Right ventricle myocardium inferior (tissue), 1 donor: ENCODE measurements around the gene SMAGP. TPM values are rescaled to one million over a fixed set of nuclear protein-coding genes. Genes with fewer than 3 reads are reported as not detected.
"Not testable (repeated sequence)": the region's sequence is repeated elsewhere in the genome, so short reads cannot be mapped to it uniquely, and the experiment has no call there.

Experiments
- ATAC-seq: fragments of 200-7000 bp; cut with Tn5 transposase; one replicate; pipeline ENCODE4 v1.9.1; 2020; ENCODE audit warnings: mild to moderate bottlenecking, moderate library complexity
- DNase-seq: peaks from one replicate; pipeline ENCODE4 v3.0.0; 2021; ENCODE audit errors: missing footprints
- intact Hi-C: fragments of 100-400 bp; cut with DNase I; formaldehyde crosslinking; loops from one replicate; pipeline ENCODE4 v1.11.0; 2022
- total RNA-seq: library from RNA; stranded (reverse); fragmentation: NEBNext Ultra II Directional; extraction: Animal tissue kit (Norgen Biotek cat#: 25700); gene quantifications from one replicate; pipeline ENCODE4 v1.2.1, GENCODE V29; 2021
- donor health status: DM: no; HTN: yes; CAD: no; lungs with severe emphysema.

The SMAGP gene
- total RNA-seq, 1 donor from 2014 or later = 3.8 TPM

- intact Hi-C loops = loop anchor here (1.0 kb wide), 1 partner anchor 72 kb away; no protein-coding TSS in a partner anchor
- peak; percentile 40 for ATAC-seq
- DNase-seq = no peak
Measured at GRCh38 chr12:51269174-51270066, 795 bp downstream of the SMAGP start.

GRCh38 chr12:51265024-51265423 is 5.2 kb downstream of the SMAGP start:
- DNase-seq (no peak), ATAC-seq (no peak)
- intact Hi-C loops = no loop called here

GRCh38 chr12:51264297-51264696 is 5.9 kb downstream of the SMAGP start:
- intact Hi-C loops = no loop called here

GRCh38 chr12:51263341-51263740 is 6.9 kb downstream of the SMAGP start:
- ATAC-seq (no peak), DNase-seq (no peak)
- intact Hi-C loops = no loop called here

More at GRCh38 chr12:51264297-51264696, 5.9 kb downstream of the SMAGP start:
- DNase-seq = no peak
- no peak for ATAC-seq

- intact Hi-C loops = no loop called here
- DNase-seq (no peak), ATAC-seq (no peak)
Measured at GRCh38 chr12:51262758-51263177, 7.4 kb downstream of the SMAGP start.

GRCh38 chr12:51259600-51259999 is 10.6 kb downstream of the SMAGP start:
- DNase-seq, ATAC-seq, intact Hi-C loops: not testable (repeated sequence)

GRCh38 chr12:51254536-51254935 is 15.7 kb downstream of the SMAGP start:
- DNase-seq (no peak), ATAC-seq (no peak)
- intact Hi-C loops = no loop called here

- no peak for ATAC-seq
- DNase-seq = no peak
- intact Hi-C loops = no loop called here
Measured at GRCh38 chr12:51253276-51253675, 16.9 kb downstream of the SMAGP start.

- intact Hi-C loops = no loop called here
- DNase-seq (no peak), ATAC-seq (no peak)
Measured at GRCh38 chr12:51247523-51248206, 22.6 kb downstream of the SMAGP start.

GRCh38 chr12:51246254-51246853 is 23.9 kb downstream of the SMAGP start:
- ATAC-seq = peak; percentile 43
- no peak for DNase-seq
- intact Hi-C loops = no loop called here

GRCh38 chr12:51245476-51246253 is 24.6 kb downstream of the SMAGP start:
- ATAC-seq (no peak), DNase-seq (no peak)
- intact Hi-C loops = no loop called here

- no peak for DNase-seq
- ATAC-seq = no peak
- intact Hi-C loops = no loop called here
Measured at GRCh38 chr12:51244269-51244668, 25.9 kb downstream of the SMAGP start.

- intact Hi-C loops = no loop called here
- ATAC-seq (no peak), DNase-seq (no peak)
Measured at GRCh38 chr12:51242876-51243275, 27.3 kb downstream of the SMAGP start.

- peak; percentile 71 for DNase-seq
- no peak for ATAC-seq
- intact Hi-C loops = no loop called here
Measured at GRCh38 chr12:51242120-51242519, 28.1 kb downstream of the SMAGP start.

- intact Hi-C loops = no loop called here
- no peak for ATAC-seq
- DNase-seq = no peak
Measured at GRCh38 chr12:51240971-51241370, 29.2 kb downstream of the SMAGP start.

- DNase-seq (peak; percentile 97), ATAC-seq (peak; percentile 99)
- intact Hi-C loops = loop anchor here (1.0 to 10.0 kb wide), 4 partner anchors 19 to 194 kb away; partner anchors contain the start of genes CSRNP2, LETMD1 and TFCP2
Measured at GRCh38 chr12:51238510-51239334, 31.5 kb downstream of the SMAGP start, which contains the start of gene DAZAP2. Gene DAZAP2, plus strand, starts transcription at chr12:51238826. Its CDS starts 82 bp downstream, at chr12:51238908.

- intact Hi-C loops = loop anchor here (1.0 to 10.0 kb wide), 4 partner anchors 19 to 193 kb away; partner anchors contain the start of genes CSRNP2, LETMD1 and TFCP2
- ATAC-seq (no peak), DNase-seq (no peak)
Measured at GRCh38 chr12:51238037-51238509, 32.1 kb downstream of the SMAGP start.
